Loucy (cell line): ENCODE data around the gene TAF12.
"Not testable (repeated sequence)": the region's sequence is repeated elsewhere in the genome, so short reads cannot be mapped to it uniquely, and the experiment has no call there.

Source experiments
- H2AFZ ChIP-seq: fragments of 200-600 bp; sonication (generic); 2 replicates; pipeline ENCODE4 v1.6.0; 2016; ENCODE audit warnings: antibody characterized with exemption, mild to moderate bottlenecking, low read length, moderate library complexity
- H3F3A ChIP-seq: fragments of 200-600 bp; 2 replicates; pipeline ENCODE4 v1.6.0; 2016; ENCODE audit warnings: antibody characterized with exemption, low read depth, mild to moderate bottlenecking
- H3K27me3 ChIP-seq: fragments of 200-600 bp; sonication (generic); 2 replicates; pipeline ENCODE4 v1.6.1; 2014; ENCODE audit warnings: low read length, mild to moderate bottlenecking; ENCODE audit not compliant: insufficient read depth, poor library complexity, severe bottlenecking
- H3K36me3 ChIP-seq: fragments of 200-600 bp; sonication (generic); 2 replicates; pipeline ENCODE4 v1.6.1; 2016; ENCODE audit warnings: low read length; ENCODE audit not compliant: insufficient read depth
- H3K4me1 ChIP-seq: fragments of 200-600 bp; sonication (generic); 2 replicates; pipeline ENCODE4 v1.5.1; 2014; ENCODE audit warnings: low read length, mild to moderate bottlenecking; ENCODE audit not compliant: insufficient read depth, poor library complexity, severe bottlenecking
- H3K4me2 ChIP-seq: fragments of 200-600 bp; sonication (generic); 2 replicates; pipeline ENCODE4 v1.6.0; 2014; ENCODE audit warnings: antibody characterized with exemption, low read length, low read depth, mild to moderate bottlenecking; ENCODE audit not compliant: poor library complexity, severe bottlenecking
- H3K4me3 ChIP-seq: fragments of 200-600 bp; sonication (generic); 2 replicates; pipeline ENCODE4 v1.5.1; 2014; ENCODE audit warnings: low read length, mild to moderate bottlenecking, mixed read lengths; ENCODE audit not compliant: poor library complexity, severe bottlenecking
- H3K79me2 ChIP-seq: fragments of 200-600 bp; sonication (generic); 2 replicates; pipeline ENCODE4 v1.6.1; 2014; ENCODE audit warnings: low read length; ENCODE audit not compliant: insufficient read depth
- H3K9ac ChIP-seq: fragments of 200-600 bp; sonication (generic); 2 replicates; pipeline ENCODE4 v1.6.0; 2014; ENCODE audit warnings: mild to moderate bottlenecking, low read depth, low read length, moderate library complexity; ENCODE audit not compliant: poor library complexity, severe bottlenecking
- H3K9me2 ChIP-seq: fragments of 200-600 bp; sonication (generic); replicated peaks from 2 replicates; pipeline ENCODE4 v1.6.1; 2016; ENCODE audit warnings: low read depth, low read length, mixed read lengths
- H3K9me3 ChIP-seq: fragments of 200-600 bp; sonication (generic); 2 replicates; pipeline ENCODE4 v1.6.1; 2014; ENCODE audit warnings: mild to moderate bottlenecking, antibody characterized with exemption, low read length, low read depth; ENCODE audit not compliant: insufficient read depth
- H4K20me1 ChIP-seq: fragments of 200-600 bp; sonication (generic); 2 replicates; pipeline ENCODE4 v1.6.0; 2014; ENCODE audit warnings: antibody characterized with exemption, low read length, mild to moderate bottlenecking; ENCODE audit not compliant: insufficient read depth, poor library complexity, severe bottlenecking
- CTCF ChIP-seq: fragments of 200-600 bp; sonication (generic); conservative IDR thresholded peaks from 2 replicates; pipeline ENCODE4 v1.5.1; 2014; ENCODE audit warnings: mild to moderate bottlenecking, antibody characterized with exemption, low read length
- EZH2phosphoT487 ChIP-seq: fragments of 200-600 bp; IDR thresholded peaks from 2 replicates; pipeline ENCODE4 v1.6.1; 2018; ENCODE audit warnings: antibody characterized with exemption, mild to moderate bottlenecking, moderate library complexity, borderline replicate concordance

Gene TAF12

GRCh38 chr1:28666806-28667205 lies 23.9 kb upstream of the TAF12 start:
- peaks cover 5% of the 10 kb centered on the region; the same call in 1 of the 2 replicates for H3F3A ChIP-seq
- no peak overlapping the region for H3K9ac ChIP-seq
- no peaks in the 10 kb centered on the region for H3K4me1 ChIP-seq
- H4K20me1 ChIP-seq = peaks cover 8% of the 10 kb centered on the region
- H3K4me2 ChIP-seq = no peak overlapping the region
- TF ChIP-seq CTCF (no peak), EZH2phosphoT487 (no peak)
- no peaks in the 10 kb centered on the region for H3K36me3 ChIP-seq
- H3K79me2 ChIP-seq = peaks cover 17% of the 10 kb centered on the region
- H3K27me3 ChIP-seq = peaks cover 5% of the 10 kb centered on the region
- H2AFZ ChIP-seq = no peak overlapping the region
- H3K9me3 ChIP-seq = no peaks in the 10 kb centered on the region
- no peak overlapping the region for H3K4me3 ChIP-seq
- no peaks in the 10 kb centered on the region for H3K9me2 ChIP-seq

DNA sequence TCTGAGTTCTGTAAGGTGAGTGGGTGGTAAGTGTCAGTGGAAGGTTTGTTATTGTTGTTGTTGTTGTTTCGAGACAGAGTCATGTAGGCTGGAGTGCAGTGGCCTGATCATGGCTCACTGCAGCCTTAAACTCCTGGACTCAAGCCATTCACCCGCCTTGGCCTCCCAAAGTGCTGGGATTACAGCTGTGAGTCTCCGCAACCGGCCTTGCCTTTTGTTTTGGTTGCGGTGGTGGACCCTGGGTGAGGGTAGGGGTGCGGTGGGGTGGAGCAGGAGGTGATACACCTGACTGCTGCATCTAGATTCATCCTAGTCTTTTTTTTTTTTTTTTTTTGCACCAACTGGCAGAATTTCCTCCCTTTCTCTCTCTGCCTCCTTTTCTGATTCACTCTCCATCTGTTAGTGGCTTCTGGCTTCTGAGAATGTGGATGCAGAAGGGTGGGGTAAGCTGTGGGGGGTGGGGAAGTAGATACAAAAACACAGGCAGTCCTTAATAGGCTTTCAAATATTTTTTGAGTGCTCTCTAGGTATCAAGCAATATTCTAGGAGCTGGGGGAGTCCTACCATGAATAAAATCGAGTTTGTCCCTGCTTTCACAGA lies 21.1 kb upstream of the TAF12 start:
- Histone ChIP-seq H3K79me2 (no peaks in the 10 kb centered on the region), H3F3A (0 out of 2 replicates have a peak, but pooled peaks cover under 1% of the 10 kb centered on the region), H3K4me2 (no peak overlapping the region), H2AFZ (no peak overlapping the region), H3K4me3 (no peak overlapping the region), H3K36me3 (no peaks in the 10 kb centered on the region), H3K27me3 (no peaks in the 10 kb centered on the region), H3K4me1 (no peaks in the 10 kb centered on the region), H3K9ac (no peak overlapping the region), H4K20me1 (no peaks in the 10 kb centered on the region), H3K9me3 (no peaks in the 10 kb centered on the region), H3K9me2 (no peaks in the 10 kb centered on the region)
- no peak for TF ChIP-seq EZH2phosphoT487
- TF ChIP-seq CTCF = no peak

DNA sequence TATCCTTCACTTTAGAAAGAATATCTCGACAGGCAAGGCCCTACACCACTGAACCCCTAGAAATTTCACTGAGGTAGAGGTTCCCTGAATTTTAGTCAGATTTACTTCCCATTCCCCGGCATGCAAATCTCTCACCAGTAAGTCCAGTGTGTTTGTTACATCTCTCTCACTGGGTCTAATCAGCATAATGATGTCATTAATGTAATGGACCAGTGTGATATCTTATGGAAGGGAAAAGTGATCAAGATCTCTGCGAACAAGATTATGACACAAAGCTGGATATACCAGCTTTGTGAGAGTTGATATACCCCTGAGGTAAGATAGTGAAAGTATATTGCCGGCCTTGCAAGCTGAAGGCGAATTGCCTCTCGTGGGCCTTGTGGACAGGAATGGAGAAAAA lies 13.5 kb upstream of the TAF12 start:
- H3K9me2 ChIP-seq = no peaks in the 10 kb centered on the region
- H3K4me2 ChIP-seq = no peak overlapping the region
- no peaks in the 10 kb centered on the region for H3F3A ChIP-seq
- no peak overlapping the region for H2AFZ ChIP-seq
- H3K9ac ChIP-seq = no peak overlapping the region
- no peaks in the 10 kb centered on the region for H3K79me2 ChIP-seq
- H3K36me3 ChIP-seq = no peaks in the 10 kb centered on the region
- no peak for TF ChIP-seq EZH2phosphoT487
- no peak for TF ChIP-seq CTCF
- no peaks in the 10 kb centered on the region for H4K20me1 ChIP-seq
- H3K4me1 ChIP-seq = no peaks in the 10 kb centered on the region
- no peaks in the 10 kb centered on the region for H3K9me3 ChIP-seq
- H3K27me3 ChIP-seq = no peaks in the 10 kb centered on the region
- no peak overlapping the region for H3K4me3 ChIP-seq

DNA sequence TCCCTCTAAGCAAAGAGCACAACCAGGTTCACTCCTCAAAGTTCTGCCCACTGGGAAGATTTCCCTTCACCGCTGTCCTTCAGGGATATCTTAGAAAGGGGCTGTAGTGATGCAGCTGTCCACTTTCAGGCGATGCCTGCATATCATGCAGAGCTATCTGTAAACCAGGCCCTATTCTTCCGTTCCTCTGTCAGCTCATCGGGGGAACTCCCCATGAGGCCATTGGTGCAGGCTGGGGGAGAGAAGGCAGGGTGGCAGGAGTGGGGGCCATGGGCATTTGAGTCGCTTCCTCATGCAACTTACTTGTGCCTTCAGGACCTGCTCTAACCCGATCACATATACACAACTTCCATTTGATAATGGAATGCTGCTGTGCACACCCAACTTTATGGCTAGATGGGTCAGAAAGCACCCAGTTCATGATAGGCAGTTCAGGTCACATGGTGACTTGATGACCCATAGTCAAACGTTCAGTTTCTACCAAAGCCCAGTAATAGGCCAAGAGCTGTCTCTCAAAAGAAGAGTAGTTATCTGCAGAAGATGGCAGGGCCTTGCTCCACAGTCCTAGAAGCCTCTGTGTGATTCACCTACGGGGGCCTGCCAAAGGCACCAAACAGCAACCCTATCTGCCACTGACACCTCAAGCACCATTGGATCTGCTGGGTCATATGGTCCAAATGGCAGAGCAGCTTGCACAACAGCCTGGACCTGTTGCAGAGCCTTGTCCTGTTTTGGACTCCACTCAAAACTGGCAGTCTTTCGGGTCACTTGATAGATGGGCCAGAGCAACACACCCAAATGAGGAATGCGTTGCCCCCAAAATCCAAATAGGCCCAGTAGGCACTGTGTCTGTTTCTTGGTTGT lies 12.8 kb upstream of the TAF12 start:
- H3K4me2 ChIP-seq, H3K4me3 ChIP-seq, H3K79me2 ChIP-seq, H3K36me3 ChIP-seq, H3K4me1 ChIP-seq, H3K27me3 ChIP-seq, H3K9me2 ChIP-seq, H4K20me1 ChIP-seq, H3F3A ChIP-seq, H3K9ac ChIP-seq, H2AFZ ChIP-seq, H3K9me3 ChIP-seq: not testable (repeated sequence)
